Femur (tissue), 1 donor: ENCODE results near the gene DDI2.

ENCODE experiments used
- DNase-seq: peaks from one replicate; pipeline ENCODE4 v3.0.0-alpha.2; 2017

Gene DDI2

GRCh38 chr1:15605398-15606383 lies 11.6 kb upstream of the DDI2 start:
- no peak for DNase-seq

GRCh38 chr1:15609631-15610030 lies 7.6 kb upstream of the DDI2 start:
- no peak for DNase-seq

- DNase-seq: no peak
These were observed 7.1 kb upstream of the DDI2 start for GRCh38 chr1:15610167-15610566.

GRCh38 chr1:15616373-15617172 lies 685 bp upstream of the DDI2 start:
- peak; percentile 48 for DNase-seq

- no peak for DNase-seq
These were observed 908 bp downstream of the DDI2 start for GRCh38 chr1:15618077-15618654.

- no peak for DNase-seq
These were observed 1.6 kb downstream of the DDI2 start for GRCh38 chr1:15618655-15619525.

GRCh38 chr1:15620155-15620545 lies 2.9 kb downstream of the DDI2 start:
- DNase-seq: no peak

- no peak for DNase-seq
These were observed 3.8 kb downstream of the DDI2 start for GRCh38 chr1:15620902-15621682.

- DNase-seq: no peak
These were observed 4.7 kb downstream of the DDI2 start for GRCh38 chr1:15621975-15622374.

- no peak for DNase-seq
These were observed 5.6 kb downstream of the DDI2 start for GRCh38 chr1:15622712-15623373.

- no peak for DNase-seq
These were observed 6.2 kb downstream of the DDI2 start for GRCh38 chr1:15623435-15623834.

- DNase-seq: no peak
These were observed 7.0 kb downstream of the DDI2 start for GRCh38 chr1:15624133-15624714.

- DNase-seq: no peak
These were observed 8.0 kb downstream of the DDI2 start for GRCh38 chr1:15625056-15625917.

GRCh38 chr1:15626269-15626950 lies 9.2 kb downstream of the DDI2 start:
- no peak for DNase-seq

GRCh38 chr1:15627343-15627988 lies 10.2 kb downstream of the DDI2 start:
- peak; percentile 36 for DNase-seq

GRCh38 chr1:15628003-15628402 lies 10.7 kb downstream of the DDI2 start:
- no peak for DNase-seq

- no peak for DNase-seq
These were observed 16.6 kb downstream of the DDI2 start for GRCh38 chr1:15633756-15634420.

- DNase-seq: no peak
These were observed 19.2 kb downstream of the DDI2 start for GRCh38 chr1:15636436-15636835.
